Uterus (tissue), 2 donors: ENCODE results near the gene OLIG2.

ENCODE experiments used
- POLR2A ChIP-seq, 2 donors: fragments of 450-650 bp; IDR thresholded peaks; one replicate each; pipeline ENCODE4 v1.6.1; 2016; ENCODE audit warnings: antibody characterized with exemption in 2 of 2, mild to moderate bottlenecking in 1 of 2, moderate library complexity in 1 of 2
- TF ChIP-seq, protein P1 (sequence below), 4 experiments: fragments of 200-600 bp in 2 of 4; fragments of 450-650 bp in 2 of 4; sonication (generic) in 2 of 4; IDR thresholded peaks; one replicate each; pipeline ENCODE4 v1.5.1; 2016 to 2019; ENCODE audit warnings: antibody characterized with exemption in 4 of 4, mild to moderate bottlenecking in 2 of 4, moderate library complexity in 1 of 4

- TF ChIP-seq, protein P1, sequence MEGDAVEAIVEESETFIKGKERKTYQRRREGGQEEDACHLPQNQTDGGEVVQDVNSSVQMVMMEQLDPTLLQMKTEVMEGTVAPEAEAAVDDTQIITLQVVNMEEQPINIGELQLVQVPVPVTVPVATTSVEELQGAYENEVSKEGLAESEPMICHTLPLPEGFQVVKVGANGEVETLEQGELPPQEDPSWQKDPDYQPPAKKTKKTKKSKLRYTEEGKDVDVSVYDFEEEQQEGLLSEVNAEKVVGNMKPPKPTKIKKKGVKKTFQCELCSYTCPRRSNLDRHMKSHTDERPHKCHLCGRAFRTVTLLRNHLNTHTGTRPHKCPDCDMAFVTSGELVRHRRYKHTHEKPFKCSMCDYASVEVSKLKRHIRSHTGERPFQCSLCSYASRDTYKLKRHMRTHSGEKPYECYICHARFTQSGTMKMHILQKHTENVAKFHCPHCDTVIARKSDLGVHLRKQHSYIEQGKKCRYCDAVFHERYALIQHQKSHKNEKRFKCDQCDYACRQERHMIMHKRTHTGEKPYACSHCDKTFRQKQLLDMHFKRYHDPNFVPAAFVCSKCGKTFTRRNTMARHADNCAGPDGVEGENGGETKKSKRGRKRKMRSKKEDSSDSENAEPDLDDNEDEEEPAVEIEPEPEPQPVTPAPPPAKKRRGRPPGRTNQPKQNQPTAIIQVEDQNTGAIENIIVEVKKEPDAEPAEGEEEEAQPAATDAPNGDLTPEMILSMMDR (IDR thresholded peaks at IDR 0.05), result no peak
- TF ChIP-seq POLR2A (IDR thresholded peaks at IDR 0.05), result no peak
These were observed 47.1 kb upstream of the OLIG2 start for GRCh38 chr21:32978331-32979270.
